HG02981 (cell line): ENCODE results near the gene CADM2.
"Not testable (repeated sequence)": the region's sequence is repeated elsewhere in the genome, so short reads cannot be mapped to it uniquely, and the experiment has no call there.

Experiments
- ATAC-seq: cut with Tn5 transposase; IDR thresholded peaks from one replicate; pipeline ENCODE4 v1.9.1; 2021; ENCODE audit warnings: mild to moderate bottlenecking, moderate library complexity; ENCODE audit not compliant: unreplicated experiment

CADM2 gene

DNA sequence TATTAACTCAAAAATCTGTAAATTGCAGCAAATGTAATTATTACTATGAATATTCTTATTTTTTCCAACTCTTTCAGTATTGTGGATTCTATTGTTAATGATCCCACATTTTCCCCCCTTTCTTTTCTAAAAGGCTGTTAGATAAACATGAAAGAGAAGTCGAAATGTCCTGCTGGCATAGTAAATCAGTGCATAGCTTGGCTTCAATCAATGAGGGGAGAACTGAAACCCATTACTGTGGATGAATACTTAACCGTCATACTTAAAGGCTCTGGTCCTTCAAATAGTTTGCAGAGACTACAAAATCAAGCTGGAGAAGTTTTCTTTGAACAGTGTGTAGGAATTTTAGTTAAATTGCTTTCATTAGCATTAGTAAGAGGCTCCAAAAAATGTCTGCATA is 667.9 kb downstream of the CADM2 start:
- no peak for ATAC-seq

DNA sequence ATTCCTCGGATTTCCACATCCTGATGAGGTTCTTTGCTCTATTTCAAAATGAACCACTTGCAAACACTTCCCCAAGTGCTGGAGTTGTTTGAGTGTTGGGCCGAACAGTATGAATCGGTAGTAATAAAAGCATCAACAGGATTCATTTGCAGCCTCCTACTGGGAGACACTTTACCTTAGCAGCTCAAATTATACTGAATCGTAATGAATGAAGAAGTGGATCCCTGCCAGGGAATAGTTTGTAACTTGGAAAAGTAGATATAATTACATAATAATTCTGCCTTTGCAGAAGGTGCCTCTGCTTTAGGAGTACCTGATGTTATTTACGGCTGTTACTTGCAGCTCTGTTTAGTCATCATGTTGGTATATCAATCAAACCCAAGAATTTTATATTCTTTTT is 669.1 kb downstream of the CADM2 start:
- ATAC-seq: no peak

DNA sequence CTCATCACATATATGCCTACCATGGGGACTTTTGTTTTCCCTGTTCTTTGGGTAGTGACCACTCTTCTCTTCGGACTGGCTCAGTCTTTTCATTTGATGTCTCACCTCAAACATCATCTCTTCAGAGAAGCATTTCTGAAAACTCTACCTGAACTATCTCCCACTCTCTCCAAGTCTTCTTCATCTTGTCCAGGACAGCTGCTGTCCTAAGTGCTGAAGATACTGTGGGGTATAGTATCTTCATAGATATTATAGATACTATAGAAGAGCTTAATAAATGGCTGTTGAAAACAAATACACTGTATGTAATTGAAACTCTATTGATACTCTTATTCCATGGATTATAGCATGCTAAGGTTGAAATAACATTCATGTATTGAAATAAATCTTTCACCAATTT is 672.3 kb downstream of the CADM2 start:
- ATAC-seq: no peak

DNA sequence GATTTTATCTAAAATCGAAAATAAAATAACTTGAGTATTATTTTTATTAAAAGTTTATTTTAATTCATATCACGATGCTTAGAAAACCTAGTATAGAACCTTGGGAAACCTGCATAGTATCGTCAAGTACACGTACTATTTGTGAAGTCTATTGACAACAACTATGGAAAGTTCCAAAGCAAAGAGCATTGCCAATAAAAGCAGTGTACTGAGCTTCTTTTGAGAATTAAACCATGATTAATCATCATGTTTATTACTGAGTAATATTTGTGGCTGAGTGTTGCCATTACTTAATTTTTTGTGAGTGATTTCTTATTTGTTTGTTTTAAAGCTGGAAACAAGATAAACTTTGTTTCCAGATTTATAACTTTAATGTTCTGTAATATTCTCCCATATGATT is 674.1 kb downstream of the CADM2 start:
- no peak for ATAC-seq

DNA sequence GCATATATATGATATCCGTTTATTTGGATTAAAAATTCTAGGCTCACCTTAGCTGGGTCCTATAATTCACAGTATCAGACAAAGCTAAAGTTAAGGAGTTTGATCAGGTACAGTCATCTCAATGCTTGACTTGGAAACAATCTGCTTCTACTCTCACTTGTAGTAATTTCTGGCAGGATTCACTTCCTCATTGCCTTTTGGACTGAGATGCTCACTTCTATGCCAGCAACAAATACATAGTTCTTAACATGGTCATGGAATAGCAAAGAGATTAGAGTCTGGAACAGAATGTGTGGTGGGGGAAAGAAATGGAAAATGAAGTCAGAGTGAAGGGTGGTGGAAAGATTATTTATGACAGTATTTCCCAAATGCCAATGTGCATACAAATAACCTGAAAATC is 693.6 kb downstream of the CADM2 start:
- ATAC-seq: no peak

DNA sequence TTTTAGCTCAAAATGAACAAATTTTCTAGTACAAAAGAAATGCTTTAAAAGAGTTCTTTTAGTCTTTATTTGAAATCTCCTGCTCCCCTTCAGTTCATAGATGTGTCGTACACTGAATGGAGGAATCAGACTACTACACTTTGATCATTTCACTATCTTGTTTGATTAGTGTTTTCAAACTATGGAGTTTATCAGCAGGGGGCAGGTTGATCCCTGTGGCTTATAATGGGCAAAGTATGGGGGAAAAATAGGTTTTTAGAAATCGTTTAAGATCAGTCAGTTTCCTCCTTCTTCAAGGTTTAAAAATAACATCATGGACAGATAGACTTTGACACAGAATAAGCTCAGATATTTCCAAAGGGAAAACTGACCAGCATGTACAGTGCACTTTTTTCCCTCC is 701.7 kb downstream of the CADM2 start:
- ATAC-seq: no peak

DNA sequence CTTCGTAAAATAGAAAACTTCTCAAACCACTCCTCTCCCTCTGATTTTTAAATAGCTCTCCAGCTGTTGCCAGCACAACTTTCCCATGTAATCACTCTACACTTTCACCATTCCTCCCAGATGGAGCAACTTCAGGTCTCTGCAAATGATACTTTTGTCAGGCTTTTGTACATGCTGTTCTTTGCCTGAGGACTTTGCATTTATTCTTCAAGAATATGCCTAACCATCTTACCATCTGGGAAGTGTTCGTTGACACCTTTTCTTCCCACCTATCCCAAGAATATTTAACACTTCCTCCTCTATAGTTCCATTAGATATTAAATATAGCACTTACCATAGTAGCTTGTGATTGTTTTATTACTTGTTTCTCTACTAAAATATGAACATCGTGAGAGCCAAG is 703.7 kb downstream of the CADM2 start:
- ATAC-seq: no peak

DNA sequence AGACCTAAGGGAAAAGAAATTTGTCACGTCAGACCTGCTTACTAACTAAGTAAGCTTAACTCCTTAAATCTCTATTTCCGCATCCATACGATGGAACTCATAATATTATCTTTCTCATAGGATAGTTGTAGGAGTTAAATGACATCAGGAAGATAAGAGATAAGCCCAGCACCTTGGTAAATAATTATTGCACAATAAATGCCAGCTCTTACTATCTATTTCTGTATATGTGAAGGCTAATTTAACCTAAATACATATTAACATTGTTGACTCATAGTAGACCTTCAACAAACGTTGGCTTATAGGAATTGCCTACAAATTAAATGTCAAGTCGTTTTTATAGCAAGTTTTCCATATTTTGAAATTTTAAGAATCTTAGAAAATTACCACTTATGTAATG is 709.0 kb downstream of the CADM2 start:
- no peak for ATAC-seq

DNA sequence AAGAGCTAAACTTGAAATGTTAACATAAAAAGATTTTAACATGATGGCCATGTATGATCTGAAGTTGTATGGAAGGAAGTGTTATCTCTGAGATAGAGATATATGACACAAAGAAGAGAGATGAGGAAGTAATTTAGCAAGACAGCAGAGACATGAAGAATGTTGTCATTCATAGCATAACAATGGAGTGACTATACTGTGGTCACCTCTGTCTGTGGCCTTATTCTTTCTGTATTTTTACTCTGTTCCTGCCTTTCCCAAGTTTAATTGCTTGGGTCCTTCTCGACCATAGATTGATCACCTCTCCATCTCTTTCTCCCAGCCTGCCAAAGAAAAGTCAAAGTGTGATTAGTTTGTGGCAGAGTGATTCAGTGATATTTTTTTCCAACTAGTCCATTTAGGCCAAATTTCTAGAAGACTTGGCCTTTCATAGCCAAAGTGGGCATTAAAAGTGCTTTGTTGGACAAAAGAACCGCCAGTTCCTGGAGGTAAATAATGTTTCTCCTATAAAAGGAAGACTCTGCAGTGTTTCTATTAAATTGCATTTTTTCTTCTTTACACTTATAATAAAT is 711.9 kb downstream of the CADM2 start:
- ATAC-seq: no peak

DNA sequence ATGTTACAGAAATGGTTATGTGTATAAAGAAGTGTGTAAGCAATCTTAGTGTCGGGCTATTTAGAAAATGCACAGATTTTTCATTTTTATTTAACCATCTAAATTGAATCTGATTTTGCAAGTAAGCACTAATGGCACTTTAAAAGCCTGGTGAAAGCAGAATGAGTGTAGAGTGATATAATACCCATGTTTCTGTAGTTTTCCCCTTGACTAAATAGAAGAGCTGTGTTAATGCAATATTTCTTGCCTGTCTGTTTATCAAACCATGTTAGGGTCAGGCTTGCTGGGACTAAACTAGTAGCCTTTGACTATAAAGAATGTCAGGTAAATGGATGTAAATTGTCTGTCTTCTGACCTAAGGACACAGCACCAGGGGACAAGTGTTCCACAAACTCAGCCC is 714.0 kb downstream of the CADM2 start:
- ATAC-seq: no peak

DNA sequence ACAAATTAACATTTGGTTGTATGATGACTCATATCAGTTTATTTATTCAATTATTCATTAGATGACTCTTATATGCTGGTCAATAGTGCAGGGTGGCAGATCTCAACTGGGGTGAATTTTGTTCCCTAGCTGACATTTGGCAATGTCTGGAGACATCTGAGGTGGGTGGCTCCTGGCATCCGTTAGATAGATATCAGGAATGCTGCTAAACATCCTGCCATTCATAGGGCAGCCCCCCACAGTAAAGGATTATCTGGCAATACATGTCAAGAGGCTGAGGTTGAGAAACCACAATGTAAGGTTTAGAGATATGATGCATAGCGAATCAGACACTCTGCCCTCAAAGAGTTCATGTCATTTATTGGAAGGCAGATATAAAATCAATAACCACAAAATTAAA is 719.9 kb downstream of the CADM2 start:
- no peak for ATAC-seq

DNA sequence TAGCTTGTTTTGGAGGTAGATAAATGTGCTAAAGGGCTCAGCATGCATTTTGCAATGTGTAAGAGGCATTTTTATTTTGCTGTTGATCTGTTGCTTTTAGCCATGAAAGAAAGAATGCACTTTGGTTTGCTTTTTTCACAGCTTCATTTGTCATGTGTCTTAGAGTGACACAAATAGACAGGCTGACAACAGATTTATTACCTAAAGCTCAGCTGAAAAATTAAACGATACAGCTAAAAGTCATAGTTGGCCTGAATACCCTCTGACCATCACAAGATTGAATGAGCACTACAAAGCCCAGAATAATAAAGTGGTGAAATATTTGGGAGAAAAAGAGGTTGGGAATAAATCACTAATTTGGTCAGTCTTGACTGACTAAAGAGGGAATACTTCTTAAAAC is 723.1 kb downstream of the CADM2 start:
- ATAC-seq: no peak

DNA sequence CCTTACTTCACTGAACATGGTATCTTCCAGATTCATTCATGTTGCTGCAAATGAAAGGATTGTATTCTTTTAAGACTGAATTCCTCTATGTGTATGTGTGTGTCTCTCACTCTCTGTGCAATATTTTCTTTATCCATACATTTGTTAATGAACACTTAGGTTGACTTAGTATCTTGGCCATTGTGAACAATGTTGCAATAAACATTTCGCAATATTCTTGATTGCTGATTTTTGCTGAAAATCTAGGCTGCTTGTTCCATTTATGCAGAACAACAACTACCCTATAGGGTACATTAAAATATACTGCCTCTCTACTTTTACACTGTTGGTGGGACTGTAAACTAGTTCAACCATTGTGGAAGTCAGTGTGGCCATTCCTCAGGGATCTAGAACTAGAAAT is 732.4 kb downstream of the CADM2 start:
- ATAC-seq: no peak

DNA sequence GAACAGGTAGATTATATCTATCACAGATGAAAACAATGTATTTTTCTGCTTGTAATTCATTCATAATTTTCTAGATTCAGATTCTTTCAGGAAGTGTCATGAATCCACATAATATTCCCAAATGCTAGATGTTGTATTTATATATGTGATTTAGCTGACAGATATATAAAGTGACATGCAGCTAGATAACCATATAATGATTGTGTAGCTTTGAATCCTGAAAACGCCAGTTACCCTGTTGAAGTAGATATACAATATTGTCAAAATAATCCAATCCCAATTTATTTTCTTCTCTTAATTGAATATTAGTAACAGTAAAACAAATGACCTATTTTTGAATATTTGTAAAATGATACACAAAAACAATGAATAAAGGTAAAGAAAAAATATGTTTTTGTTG is 738.4 kb downstream of the CADM2 start:
- ATAC-seq: no peak

DNA sequence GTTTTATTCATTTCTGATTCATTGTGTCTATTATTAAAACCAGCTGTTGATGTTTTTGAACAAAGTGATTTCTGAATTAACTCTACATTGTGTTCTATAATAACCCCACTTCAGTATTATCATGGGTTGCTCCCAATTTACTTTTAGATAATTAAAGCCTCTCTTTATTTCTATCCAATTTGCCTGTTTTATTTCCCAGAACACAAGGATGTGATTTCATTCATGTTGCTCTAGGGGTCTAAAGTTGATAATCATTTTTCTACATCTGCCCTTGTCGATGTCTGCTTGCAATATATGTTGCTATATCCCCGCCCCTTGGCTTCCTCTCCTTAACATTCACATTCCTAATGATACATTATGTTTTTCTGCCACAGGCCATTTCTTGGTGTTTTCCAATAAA is 747.3 kb downstream of the CADM2 start:
- no peak for ATAC-seq

DNA sequence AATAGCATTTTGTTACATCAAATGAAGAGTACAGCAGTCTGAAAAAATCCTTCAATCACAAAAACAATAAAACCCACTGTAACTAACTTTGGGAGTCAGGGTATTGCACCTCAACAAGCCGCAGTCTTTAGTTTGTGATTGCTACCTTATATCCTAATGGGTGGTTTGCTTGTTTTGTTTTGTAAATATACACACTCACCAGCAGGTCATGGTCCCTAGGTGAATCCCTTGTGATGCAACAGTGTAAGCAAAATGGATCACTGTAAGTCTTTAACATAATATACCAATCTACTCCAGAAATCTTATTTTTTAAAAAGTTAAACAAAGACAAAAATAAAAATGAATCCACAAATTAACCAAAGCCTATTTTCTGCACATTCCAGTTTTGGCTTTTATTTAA is 749.5 kb downstream of the CADM2 start:
- ATAC-seq: not testable (repeated sequence)

DNA sequence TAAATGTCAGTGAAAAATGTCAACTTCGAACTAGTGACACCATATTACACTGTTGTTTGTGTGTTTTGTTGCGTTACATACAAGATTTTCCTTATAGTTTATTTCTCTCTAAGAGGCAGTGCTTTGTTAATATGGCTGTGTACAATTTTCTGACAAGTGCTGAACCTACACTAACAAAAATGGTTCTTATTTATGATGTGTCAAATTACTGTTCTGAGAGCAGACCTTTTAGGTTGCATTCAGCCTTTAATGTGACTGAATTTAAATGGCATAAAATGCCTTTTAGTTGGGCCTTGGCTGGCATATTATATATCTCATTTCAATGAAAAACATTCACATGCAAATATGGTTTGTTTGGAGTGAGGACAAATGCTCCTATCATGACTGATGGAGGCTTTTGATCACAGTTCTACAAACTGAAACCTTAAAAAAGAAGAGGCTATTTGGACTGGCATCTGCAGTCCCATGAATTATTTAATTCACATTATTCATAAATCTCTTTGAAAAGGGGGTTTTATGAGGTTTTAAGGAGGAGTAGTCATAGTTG is 750.6 kb downstream of the CADM2 start:
- no peak for ATAC-seq

DNA sequence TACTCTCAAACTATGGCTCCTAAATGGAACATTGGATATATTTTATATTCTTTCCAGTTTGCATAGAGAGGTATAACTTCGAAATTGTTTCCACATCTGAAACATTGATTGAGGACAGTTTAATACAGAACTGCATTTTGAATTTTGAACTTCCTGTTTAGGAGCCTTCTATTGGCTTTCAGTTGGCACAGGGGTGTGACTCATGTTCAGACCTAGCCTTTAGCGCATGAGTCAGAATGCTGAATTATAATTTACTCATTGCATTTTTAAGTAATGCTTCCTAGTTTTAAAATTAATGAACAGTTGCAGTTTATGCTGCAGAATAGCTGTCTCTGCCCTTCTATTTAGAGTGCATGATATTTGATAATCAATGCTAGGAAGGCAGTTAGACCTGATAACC is 751.7 kb downstream of the CADM2 start:
- no peak for ATAC-seq

DNA sequence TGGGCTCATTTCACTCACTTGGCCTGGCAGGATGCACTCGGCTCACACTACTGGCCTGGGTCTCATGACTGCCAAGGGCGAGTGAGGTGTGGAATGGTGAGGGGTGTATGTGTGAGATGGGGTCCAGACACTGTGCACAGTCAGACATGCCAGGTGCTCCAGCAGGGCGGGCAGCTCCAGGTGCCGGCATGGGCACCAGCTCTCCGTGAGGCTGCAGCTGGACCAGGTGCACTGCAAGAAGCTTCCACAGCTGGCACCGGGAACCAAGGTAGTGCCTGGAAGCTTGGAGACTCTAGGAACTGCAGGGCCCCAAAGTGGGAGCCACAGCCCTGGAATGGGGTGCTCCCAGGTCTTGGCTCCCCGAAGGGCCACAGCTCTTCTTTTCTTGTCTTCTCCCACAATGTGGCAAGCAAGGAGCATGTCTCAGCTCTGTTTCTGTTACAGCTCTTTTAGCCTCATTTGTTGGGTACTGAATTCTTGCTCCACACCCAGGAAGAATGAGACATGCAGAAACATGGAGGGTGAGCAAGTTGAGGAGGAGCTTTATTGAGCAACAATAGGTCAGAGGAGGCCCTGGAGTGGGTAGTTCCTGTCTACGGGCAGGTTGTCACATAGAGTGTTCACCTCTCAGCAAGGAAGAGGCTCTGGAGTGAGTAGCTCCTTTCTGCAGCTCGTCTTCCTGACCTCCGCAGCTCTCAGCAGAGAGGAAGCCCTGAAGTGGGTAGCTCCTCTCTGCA is 762.8 kb downstream of the CADM2 start:
- ATAC-seq: no peak

DNA sequence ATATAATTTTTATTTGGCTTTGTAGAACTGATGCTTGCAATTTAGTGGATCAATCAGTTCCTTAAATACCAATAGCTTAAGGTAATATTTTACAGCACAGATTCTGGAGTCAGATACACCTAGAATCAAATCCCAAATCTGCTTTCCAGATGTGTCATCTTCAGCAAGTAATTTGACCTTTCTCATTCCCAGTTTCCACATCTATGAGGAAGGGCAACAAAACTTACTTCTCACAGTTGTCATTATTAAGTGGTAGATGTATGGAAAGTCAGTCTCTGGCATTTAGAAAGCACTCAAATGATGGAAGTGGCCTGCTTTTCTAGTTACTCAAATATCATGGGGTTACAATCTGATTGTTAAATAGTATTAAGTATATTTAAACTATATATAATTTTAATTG is 767.0 kb downstream of the CADM2 start:
- no peak for ATAC-seq

DNA sequence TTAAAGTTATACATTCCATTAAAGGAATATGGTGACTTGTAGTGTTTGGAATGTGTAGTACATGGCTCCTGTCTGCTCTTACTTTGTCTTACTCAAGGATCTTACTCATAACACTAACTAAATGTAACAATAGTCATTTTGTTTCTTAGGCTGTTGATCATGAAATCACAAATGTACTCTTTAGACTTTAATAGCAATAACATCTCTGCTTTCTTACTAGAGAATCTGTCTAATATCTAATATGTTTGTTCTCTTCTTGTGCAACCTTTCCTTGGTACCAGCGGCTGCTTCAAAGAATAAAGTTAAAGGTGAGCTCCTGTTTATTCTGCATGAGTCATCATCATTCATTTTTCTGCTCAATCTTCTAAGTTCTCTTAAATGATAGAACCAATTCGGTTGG is 767.5 kb downstream of the CADM2 start:
- no peak for ATAC-seq

DNA sequence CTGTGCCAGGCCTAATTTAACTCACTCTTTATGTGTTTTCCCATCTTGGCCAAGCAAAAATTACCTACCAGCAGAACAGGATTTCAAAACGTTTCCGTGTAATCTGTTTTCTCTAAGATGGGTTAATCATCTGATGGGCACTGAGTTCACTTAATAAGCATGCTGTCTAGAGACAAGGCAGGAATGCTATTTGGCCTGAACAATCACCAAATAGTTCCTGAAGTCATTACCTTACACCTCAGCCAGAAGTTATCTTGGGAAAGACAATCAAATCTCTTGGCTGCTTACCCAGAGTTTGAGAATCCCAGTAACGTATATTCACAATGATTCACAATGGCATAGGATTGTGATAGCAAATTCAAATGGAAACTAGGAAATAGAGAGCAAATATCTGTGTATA is 779.1 kb downstream of the CADM2 start:
- no peak for ATAC-seq

DNA sequence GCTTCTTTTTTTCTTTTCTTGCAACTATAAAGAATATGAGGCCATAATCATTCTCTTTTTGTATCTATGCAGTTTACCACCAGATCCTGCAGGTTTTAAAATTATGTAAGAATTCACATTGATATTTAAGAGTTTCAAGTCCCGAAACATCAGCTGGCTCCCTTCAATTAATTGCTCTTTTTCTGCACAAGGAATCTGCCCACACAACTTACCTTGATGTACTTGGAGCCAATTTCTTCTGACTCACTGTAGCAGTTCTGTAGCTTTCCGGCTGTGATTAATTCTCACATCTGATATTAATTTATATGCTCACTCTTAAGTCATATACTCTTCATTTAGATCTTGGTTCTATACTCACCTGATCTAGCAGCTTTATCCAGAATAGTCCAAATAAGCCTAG is 781.8 kb downstream of the CADM2 start:
- no peak for ATAC-seq
